Measurements from ENCODE around the gene FAM20A.

DNA sequence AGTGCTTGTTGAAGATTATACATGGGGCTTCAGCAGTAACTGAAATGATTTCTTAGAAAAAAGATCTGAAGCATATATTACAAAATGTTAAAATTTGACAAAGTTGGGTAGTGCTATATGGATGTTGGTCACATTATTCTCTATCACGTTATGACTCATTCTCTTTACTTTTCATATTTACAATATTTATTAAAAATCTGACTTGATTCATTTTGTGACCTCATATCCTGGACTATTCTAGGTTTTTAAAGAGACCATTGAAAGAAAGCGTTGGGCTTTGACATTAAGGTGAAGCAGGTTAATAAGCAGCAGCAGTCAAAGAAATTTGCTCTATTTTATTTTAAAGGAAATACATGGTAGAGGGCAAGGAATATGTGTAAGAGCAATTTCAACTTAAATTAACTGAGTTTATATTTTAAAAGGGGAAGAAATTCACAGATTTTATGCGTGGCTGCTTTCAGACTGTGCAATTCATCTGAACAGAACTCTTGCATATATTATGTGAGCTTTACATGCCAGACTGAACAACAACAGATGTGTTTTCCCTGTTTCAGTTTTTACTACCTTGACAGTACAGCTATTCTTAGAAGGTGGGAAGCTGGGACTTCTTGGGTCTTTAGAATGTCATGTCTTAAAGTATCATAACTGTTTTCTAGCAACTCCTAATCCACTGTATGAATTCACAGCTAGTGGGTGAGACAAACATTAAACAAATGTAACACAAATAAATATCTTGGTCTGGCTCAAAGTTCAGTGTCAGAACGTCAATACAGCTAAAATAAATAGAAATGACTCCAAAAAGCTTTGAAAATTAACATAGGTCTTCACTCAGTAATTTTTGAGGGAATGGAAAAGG lies 10.4 kb upstream of the FAM20A start:
- TF ChIP-seq NRF1 (IDR thresholded peaks at IDR 0.05; ENCODE audit: low read depth, low read length) = no peak
- TF ChIP-seq, protein P1, sequence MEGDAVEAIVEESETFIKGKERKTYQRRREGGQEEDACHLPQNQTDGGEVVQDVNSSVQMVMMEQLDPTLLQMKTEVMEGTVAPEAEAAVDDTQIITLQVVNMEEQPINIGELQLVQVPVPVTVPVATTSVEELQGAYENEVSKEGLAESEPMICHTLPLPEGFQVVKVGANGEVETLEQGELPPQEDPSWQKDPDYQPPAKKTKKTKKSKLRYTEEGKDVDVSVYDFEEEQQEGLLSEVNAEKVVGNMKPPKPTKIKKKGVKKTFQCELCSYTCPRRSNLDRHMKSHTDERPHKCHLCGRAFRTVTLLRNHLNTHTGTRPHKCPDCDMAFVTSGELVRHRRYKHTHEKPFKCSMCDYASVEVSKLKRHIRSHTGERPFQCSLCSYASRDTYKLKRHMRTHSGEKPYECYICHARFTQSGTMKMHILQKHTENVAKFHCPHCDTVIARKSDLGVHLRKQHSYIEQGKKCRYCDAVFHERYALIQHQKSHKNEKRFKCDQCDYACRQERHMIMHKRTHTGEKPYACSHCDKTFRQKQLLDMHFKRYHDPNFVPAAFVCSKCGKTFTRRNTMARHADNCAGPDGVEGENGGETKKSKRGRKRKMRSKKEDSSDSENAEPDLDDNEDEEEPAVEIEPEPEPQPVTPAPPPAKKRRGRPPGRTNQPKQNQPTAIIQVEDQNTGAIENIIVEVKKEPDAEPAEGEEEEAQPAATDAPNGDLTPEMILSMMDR (IDR thresholded peaks at IDR 0.05; ENCODE audit: control extremely low read depth in 1 of 3, insufficient read depth in 1 of 3, low read depth in 1 of 3, low read length in 3 of 3) = no peak
- TF ChIP-seq POLR2A (IDR thresholded peaks at IDR 0.05; ENCODE audit: control extremely low read depth in 1 of 2, low read depth in 2 of 2, low read length in 2 of 2) = no peak
- TF ChIP-seq GABPA (IDR thresholded peaks at IDR 0.05; ENCODE audit: borderline replicate concordance, insufficient read depth, low read length) = no peak
- TF ChIP-seq ZNF274 (IDR thresholded peaks at IDR 0.05; ENCODE audit: borderline replicate concordance, extremely low read depth, low read length) = no peak
- no peak for TF ChIP-seq CBX5 (IDR thresholded peaks at IDR 0.05; ENCODE audit: low read depth, low read length)
- no peak for TF ChIP-seq JUN (IDR thresholded peaks at IDR 0.05; ENCODE audit: low read depth, low read length)
- TF ChIP-seq CBX8 (IDR thresholded peaks at IDR 0.05; ENCODE audit: borderline replicate concordance, low read depth, low read length) = no peak
- TF ChIP-seq RFX5 (IDR thresholded peaks at IDR 0.05; ENCODE audit: borderline replicate concordance, low read depth, low read length) = no peak
- TF ChIP-seq EP300 (IDR thresholded peaks at IDR 0.05; ENCODE audit: borderline replicate concordance in 1 of 2, low read depth in 2 of 2, low read length in 2 of 2) = no peak
